Measurements from ENCODE around the gene TBC1D9B. TPM values are rescaled to one million over a fixed set of nuclear protein-coding genes. Genes with fewer than 3 reads are reported as not detected.

The TBC1D9B gene
- polyA plus RNA-seq, 2 of the 4 experiments (the other 2 are of a cell fraction) = 37.2 to 64.7 TPM

DNA sequence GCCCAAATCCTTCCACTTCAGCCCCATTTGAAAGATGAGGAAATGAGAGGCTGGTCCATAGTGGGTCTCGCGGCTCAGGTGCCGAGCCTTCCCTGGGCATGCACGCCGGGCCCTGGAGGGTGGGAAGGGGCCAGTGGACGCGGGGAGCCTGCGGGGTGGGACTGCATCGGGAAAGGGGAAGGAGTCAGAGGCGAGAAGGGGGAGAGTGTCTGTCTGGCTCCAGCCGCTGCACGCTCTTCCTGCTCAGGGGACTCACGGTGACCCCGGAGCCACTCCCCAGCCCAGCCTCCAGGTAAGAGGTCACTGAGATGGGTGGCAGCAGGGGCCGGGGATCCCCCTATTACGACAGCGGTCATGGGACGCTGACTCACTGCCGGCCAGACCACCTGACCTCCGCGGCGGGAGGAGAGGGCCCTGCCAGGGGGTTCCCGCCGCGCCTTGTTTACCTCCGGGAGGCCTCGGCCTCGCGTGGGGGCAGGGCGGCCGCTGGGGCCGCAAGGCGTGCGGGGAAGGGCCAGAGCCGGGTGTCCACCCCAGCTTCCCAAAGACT is 88.9 kb downstream of the TBC1D9B start (continued):
- TF ChIP-seq, protein P1, sequence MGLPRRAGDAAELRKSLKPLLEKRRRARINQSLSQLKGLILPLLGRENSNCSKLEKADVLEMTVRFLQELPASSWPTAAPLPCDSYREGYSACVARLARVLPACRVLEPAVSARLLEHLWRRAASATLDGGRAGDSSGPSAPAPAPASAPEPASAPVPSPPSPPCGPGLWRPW (IDR thresholded peaks at IDR 0.05) = peak; percentile 65; the same call in 1 of the 2 replicates
- no peak for TF ChIP-seq EHMT2 (IDR thresholded peaks at IDR 0.05; ENCODE audit: low read depth)
- no peak for TF ChIP-seq BHLHE40 (IDR thresholded peaks at IDR 0.05; ENCODE audit: low read depth, low read length)
- TF ChIP-seq HOXB5 (CRISPR knock-in tag; IDR thresholded peaks at IDR 0.05) = peak; percentile 19
- peak; percentile 80 to 95 for TF ChIP-seq CEBPB (IDR thresholded peaks at IDR 0.05)
- TF ChIP-seq, protein P2, sequence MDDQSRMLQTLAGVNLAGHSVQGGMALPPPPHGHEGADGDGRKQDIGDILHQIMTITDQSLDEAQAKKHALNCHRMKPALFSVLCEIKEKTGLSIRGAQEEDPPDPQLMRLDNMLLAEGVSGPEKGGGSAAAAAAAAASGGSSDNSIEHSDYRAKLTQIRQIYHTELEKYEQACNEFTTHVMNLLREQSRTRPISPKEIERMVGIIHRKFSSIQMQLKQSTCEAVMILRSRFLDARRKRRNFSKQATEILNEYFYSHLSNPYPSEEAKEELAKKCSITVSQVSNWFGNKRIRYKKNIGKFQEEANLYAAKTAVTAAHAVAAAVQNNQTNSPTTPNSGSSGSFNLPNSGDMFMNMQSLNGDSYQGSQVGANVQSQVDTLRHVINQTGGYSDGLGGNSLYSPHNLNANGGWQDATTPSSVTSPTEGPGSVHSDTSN (IDR thresholded peaks at IDR 0.05) = peak; percentile 89
- TF ChIP-seq HOXA7 (CRISPR knock-in tag; IDR thresholded peaks at IDR 0.05) = no peak; the same call in 1 of the 2 replicates
- TF ChIP-seq FOSL2 (IDR thresholded peaks at IDR 0.05) = peak; percentile 84
- TF ChIP-seq FOSL2 (CRISPR knock-in tag; IDR thresholded peaks at IDR 0.05) = peak; percentile 99
- TF ChIP-seq HOXB13 (CRISPR knock-in tag; IDR thresholded peaks at IDR 0.05; ENCODE audit: low read depth) = no peak
- no peak for TF ChIP-seq PHF8 (IDR thresholded peaks at IDR 0.05; ENCODE audit: borderline replicate concordance, low read depth)
- TF ChIP-seq, protein P3, sequence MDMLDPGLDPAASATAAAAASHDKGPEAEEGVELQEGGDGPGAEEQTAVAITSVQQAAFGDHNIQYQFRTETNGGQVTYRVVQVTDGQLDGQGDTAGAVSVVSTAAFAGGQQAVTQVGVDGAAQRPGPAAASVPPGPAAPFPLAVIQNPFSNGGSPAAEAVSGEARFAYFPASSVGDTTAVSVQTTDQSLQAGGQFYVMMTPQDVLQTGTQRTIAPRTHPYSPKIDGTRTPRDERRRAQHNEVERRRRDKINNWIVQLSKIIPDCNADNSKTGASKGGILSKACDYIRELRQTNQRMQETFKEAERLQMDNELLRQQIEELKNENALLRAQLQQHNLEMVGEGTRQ (IDR thresholded peaks at IDR 0.05) = peak; percentile 95
- no peak for TF ChIP-seq SREBF2 (IDR thresholded peaks at IDR 0.05)
- no peak for TF ChIP-seq ELK1 (IDR thresholded peaks at IDR 0.05; ENCODE audit: low read depth, low read length)
- TF ChIP-seq RNF2 (IDR thresholded peaks at IDR 0.05; ENCODE audit: borderline replicate concordance, low read depth) = no peak
- no peak for TF ChIP-seq MAZ (IDR thresholded peaks at IDR 0.05; ENCODE audit: borderline replicate concordance, low read depth, low read length)
- no peak for TF ChIP-seq KDM5A (IDR thresholded peaks at IDR 0.05)
- TF ChIP-seq HEYL (CRISPR knock-in tag; IDR thresholded peaks at IDR 0.05) = no peak
- no peak for TF ChIP-seq EHF (CRISPR knock-in tag; IDR thresholded peaks at IDR 0.05)
- no peak; the same call in 1 of the 2 replicates for TF ChIP-seq TFCP2L1 (CRISPR knock-in tag; IDR thresholded peaks at IDR 0.05)
- TF ChIP-seq CHD2 (IDR thresholded peaks at IDR 0.05; ENCODE audit: low read length, partially characterized antibody) = peak; percentile 68
- no peak for TF ChIP-seq ZFP36 (IDR thresholded peaks at IDR 0.05; ENCODE audit: borderline replicate concordance, partially characterized antibody)
- peak; percentile 91 for TF ChIP-seq RARB (CRISPR knock-in tag; IDR thresholded peaks at IDR 0.05)
- peak; percentile 55; the same call in 1 of the 2 replicates for TF ChIP-seq NFE2L2 (conservative IDR thresholded peaks at IDR 0.05; ENCODE audit: low read length)
- no peak for TF ChIP-seq FOSB (CRISPR knock-in tag; IDR thresholded peaks at IDR 0.05)
- no peak for TF ChIP-seq ZNF302 (CRISPR knock-in tag; IDR thresholded peaks at IDR 0.05)

Data from A549 (cell line).